A549 (cell line): ENCODE data around the gene BBX. TPM values are rescaled to one million over a fixed set of nuclear protein-coding genes. Genes with fewer than 3 reads are reported as not detected.

Source experiments
- ATAC-seq, 2 experiments: fragments of 200-7000 bp in 1 of 2; fragments of >200 bp in 1 of 2; cut with Nextera tagmentation in 1 of 2; cut with Tn5 transposase in 1 of 2; 3 replicates each; pipeline versions ENCODE4 v1.8.0 to v1.9.1; 2018 to 2020; ENCODE audit warnings: mild to moderate bottlenecking in 1 of 2, moderate library complexity in 1 of 2
- CTCF ChIA-PET: fragments of 300-600 bp; sonication (Branson Sonifier 250); formaldehyde crosslinking; extraction: SDS; loops from one replicate; lab custom pipeline; 2021; ENCODE audit warnings: antibody characterized with exemption, inconsistent platforms; lab: Yijun Ruan, JAX
- POLR2A ChIA-PET: fragments of 350-600 bp; formaldehyde crosslinking; extraction: SDS; loops from one replicate; lab custom pipeline; 2021; ENCODE audit warnings: antibody characterized with exemption, inconsistent platforms; lab: Yijun Ruan, JAX
- DNase-seq, 2 experiments: peaks; one replicate each; pipeline versions ENCODE4 v3.0.0 to v3.0.0-alpha.2; 2011 to 2016; ENCODE audit warnings: low read depth in 1 of 2, low spot score in 1 of 2
- FAIRE-seq: peaks from 2 replicates; lab custom pipeline; 2011; peaks lifted over from hg19 to GRCh38; lab: Jason Lieb, UNC
- H3K27ac ChIP-seq, 2 experiments: fragments of >200 bp; sonication (Bioruptor Twin); formaldehyde crosslinking; 3 replicates each; pipeline ENCODE4 v1.5.1; 2016 to 2017
- H3K4me1 ChIP-seq: fragments of >200 bp; sonication (Bioruptor Twin); formaldehyde crosslinking; 3 replicates; pipeline ENCODE4 v1.6.1; 2016
- H3K4me2 ChIP-seq: fragments of >200 bp; sonication (Bioruptor Twin); formaldehyde crosslinking; 3 replicates; pipeline ENCODE4 v1.6.1; 2016
- H3K4me3 ChIP-seq: fragments of >200 bp; sonication (Bioruptor Twin); formaldehyde crosslinking; 3 replicates; pipeline ENCODE4 v1.5.1; 2016
- H3K9me3 ChIP-seq: fragments of >200 bp; sonication (Bioruptor Twin); formaldehyde crosslinking; 3 replicates; pipeline ENCODE4 v1.6.1; 2016
- ATOH8 ChIP-seq: fragments of 250-450 bp; sonication (Bioruptor Pico); IDR thresholded peaks from 2 replicates; pipeline ENCODE4 v1.5.0; 2020; ENCODE audit warnings: low read depth, mild to moderate bottlenecking, moderate library complexity
- BHLHE40 ChIP-seq: IDR thresholded peaks from 2 replicates; pipeline ENCODE4 v1.6.1; 2012; ENCODE audit warnings: low read depth, low read length, inconsistent platforms
- CHD4 ChIP-seq: fragments of 200-600 bp; sonication (generic); IDR thresholded peaks from 2 replicates; pipeline ENCODE4 v1.6.1; 2016; ENCODE audit warnings: antibody characterized with exemption, mild to moderate bottlenecking, borderline replicate concordance
- FOSL2 ChIP-seq, 2 experiments: fragments of 450-650 bp in 1 of 2; fragments of >200 bp in 1 of 2; sonication (Bioruptor Twin) in 1 of 2; formaldehyde crosslinking; IDR thresholded peaks; 2 replicates each; pipeline versions ENCODE4 v1.5.0 to v1.6.1; 2016 to 2020; ENCODE audit warnings: mild to moderate bottlenecking in 1 of 2, moderate library complexity in 1 of 2
- FOXS1 ChIP-seq: fragments of 250-450 bp; sonication (Bioruptor Pico); IDR thresholded peaks from 2 replicates; pipeline ENCODE4 v1.5.0; 2020; ENCODE audit warnings: mild to moderate bottlenecking, moderate library complexity
- GATA3 ChIP-seq: IDR thresholded peaks from 2 replicates; pipeline ENCODE4 v1.6.1; 2012; ENCODE audit warnings: borderline replicate concordance
- HMGXB4 ChIP-seq: fragments of 250-450 bp; sonication (Bioruptor Pico); IDR thresholded peaks from 2 replicates; pipeline ENCODE4 v1.5.0; 2021; ENCODE audit warnings: mild to moderate bottlenecking, moderate library complexity, borderline replicate concordance
- JUN ChIP-seq, 2 experiments: fragments of >200 bp; sonication (Bioruptor Twin); formaldehyde crosslinking; IDR thresholded peaks; 2 replicates in 1 of 2; 3 replicates in 1 of 2; pipeline ENCODE4 v1.6.1; 2016 to 2017
- KDM1A ChIP-seq: fragments of 200-600 bp; sonication (generic); IDR thresholded peaks from 2 replicates; pipeline ENCODE4 v1.6.1; 2016; ENCODE audit warnings: low read depth, mild to moderate bottlenecking
- MYC ChIP-seq: IDR thresholded peaks from 2 replicates; pipeline ENCODE4 v1.6.1; 2012; ENCODE audit warnings: mild to moderate bottlenecking, inconsistent platforms, low read length, improper control_type of control experiment, borderline replicate concordance
- NPAS2 ChIP-seq: fragments of 250-450 bp; sonication (Bioruptor Pico); IDR thresholded peaks from 2 replicates; pipeline ENCODE4 v1.8.0; 2022; ENCODE audit warnings: mild to moderate bottlenecking, moderate library complexity, borderline replicate concordance
- PHF8 ChIP-seq: fragments of 200-600 bp; sonication (generic); IDR thresholded peaks from 2 replicates; pipeline ENCODE4 v1.6.1; 2016; ENCODE audit warnings: low read depth, mild to moderate bottlenecking, antibody characterized with exemption, moderate library complexity, borderline replicate concordance
- REST ChIP-seq: fragments of 200-600 bp; sonication (generic); IDR thresholded peaks from 2 replicates; pipeline ENCODE4 v1.6.1; 2016; ENCODE audit warnings: antibody characterized with exemption, mild to moderate bottlenecking, moderate library complexity
- RFX5 ChIP-seq: fragments of 450-650 bp; IDR thresholded peaks from 2 replicates; pipeline ENCODE4 v1.7.1; 2014; ENCODE audit warnings: antibody characterized with exemption, mild to moderate bottlenecking, moderate library complexity
- TP53 ChIP-seq: fragments of 250-450 bp; sonication (Bioruptor Pico); IDR thresholded peaks from 2 replicates; pipeline ENCODE4 v1.5.0; 2021; ENCODE audit warnings: mild to moderate bottlenecking, moderate library complexity
- ZFP36 ChIP-seq: fragments of 450-650 bp; IDR thresholded peaks from 2 replicates; pipeline ENCODE4 v1.6.1; 2014; ENCODE audit warnings: borderline replicate concordance; ENCODE audit not compliant: partially characterized antibody
- WGBS: methylation state at CpG from one replicate; pipeline ENCODE4 v1.1.6; 2017; ENCODE audit errors: missing lambda C conversion rate; 5-methylcytosine and 5-hydroxymethylcytosine counted together
- polyA plus RNA-seq, 4 experiments: library from polyadenylated mRNA; depleted of rRNA in 3 of 4; stranded (reverse); fragments of >200 nt; fragmentation: RNase III in 1 of 4; extraction: RNeasy Plus Mini Kit Qiagen cat#74134 plus additional on column Dnase treatment in 1 of 4; gene quantifications; 2 replicates in 3 of 4; 3 replicates in 1 of 4; pipeline ENCODE4 v1.2.3, GENCODE V29; 2011 to 2017
- TF ChIP-seq, protein P1 (sequence below): fragments of >200 bp; sonication (Bioruptor Twin); formaldehyde crosslinking; IDR thresholded peaks from 3 replicates; pipeline ENCODE4 v1.5.1; 2016
- TF ChIP-seq, protein P2 (sequence below): IDR thresholded peaks from 2 replicates; pipeline ENCODE4 v1.6.1; 2012
- TF ChIP-seq, protein P3 (sequence below): fragments of >200 bp; sonication (Bioruptor Twin); formaldehyde crosslinking; IDR thresholded peaks from 2 replicates; pipeline ENCODE4 v1.6.1; 2016
- TF ChIP-seq, protein P4 (sequence below): IDR thresholded peaks from 2 replicates; pipeline ENCODE4 v1.6.1; 2012; ENCODE audit warnings: low read depth, borderline replicate concordance

BBX gene
- polyA plus RNA-seq, 2 of the 4 experiments (the other 2 are of a cell fraction) = 16.7 to 62.8 TPM

DNA sequence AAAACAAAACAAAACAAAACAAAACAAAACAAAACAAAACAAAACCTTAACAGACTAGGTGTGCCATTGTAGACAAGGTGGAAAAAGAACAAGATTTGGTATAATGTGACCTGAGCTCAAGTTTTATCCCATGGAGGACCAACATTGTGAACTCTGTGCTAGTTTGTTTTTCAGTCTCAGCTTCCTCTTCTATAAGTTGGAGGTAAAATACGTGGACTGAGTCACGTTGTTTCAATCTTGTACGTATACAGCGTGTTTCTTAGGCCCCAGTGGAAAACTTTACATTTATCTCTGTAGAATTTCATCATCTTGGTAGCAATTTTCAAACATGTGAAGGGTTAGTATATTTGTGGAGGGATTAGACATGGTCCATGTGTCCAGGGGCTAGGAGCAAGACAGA lies 306.4 kb downstream of the BBX start (continued):
- no peak for TF ChIP-seq REST
- TF ChIP-seq, all 56 proteins: peak for 0

DNA sequence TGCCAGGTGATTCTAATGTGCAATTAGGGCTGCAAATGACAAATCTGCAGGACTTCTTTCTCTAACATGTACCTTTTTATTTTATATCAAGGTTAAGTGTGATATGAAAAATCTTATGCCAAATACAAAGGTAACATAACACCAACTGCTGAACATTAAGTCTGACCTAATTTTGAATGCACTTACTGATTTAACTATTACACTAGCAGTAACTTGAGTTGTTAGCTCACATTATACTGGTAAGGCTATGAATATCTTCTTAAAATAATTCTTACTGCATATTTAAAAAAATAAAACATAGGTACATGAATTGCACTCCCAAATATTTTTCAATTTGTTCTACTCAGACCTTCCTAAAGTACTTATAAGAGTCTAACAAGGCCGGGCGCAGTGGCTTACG lies 308.8 kb downstream of the BBX start:
- no peak for FAIRE-seq
- WGBS = 96% methylated on average over 3 of the region's 3 CpGs
- H3K9me3 ChIP-seq = no peaks in the 10 kb centered on the region
- no peak overlapping the region for H3K4me2 ChIP-seq
- H3K27ac ChIP-seq = no peak overlapping the region
- POLR2A ChIA-PET = no interaction called here
- H3K4me1 ChIP-seq = no peaks in the 10 kb centered on the region
- TF ChIP-seq FOSL2 (IDR thresholded peaks at IDR 0.05) (no peak), FOSL2 (CRISPR knock-in tag; IDR thresholded peaks at IDR 0.05) (no peak), HMGXB4 (CRISPR knock-in tag) (no peak), MYC (no peak), CHD4 (no peak), GATA3 (no peak), ZFP36 (no peak), PHF8 (no peak), JUN (IDR thresholded peaks at IDR 0.05) (no peak), TP53 (CRISPR knock-in tag) (no peak), NPAS2 (no peak), RFX5 (no peak), ATOH8 (CRISPR knock-in tag) (no peak), BHLHE40 (no peak), FOXS1 (no peak), KDM1A (no peak)
- TF ChIP-seq, protein P1, sequence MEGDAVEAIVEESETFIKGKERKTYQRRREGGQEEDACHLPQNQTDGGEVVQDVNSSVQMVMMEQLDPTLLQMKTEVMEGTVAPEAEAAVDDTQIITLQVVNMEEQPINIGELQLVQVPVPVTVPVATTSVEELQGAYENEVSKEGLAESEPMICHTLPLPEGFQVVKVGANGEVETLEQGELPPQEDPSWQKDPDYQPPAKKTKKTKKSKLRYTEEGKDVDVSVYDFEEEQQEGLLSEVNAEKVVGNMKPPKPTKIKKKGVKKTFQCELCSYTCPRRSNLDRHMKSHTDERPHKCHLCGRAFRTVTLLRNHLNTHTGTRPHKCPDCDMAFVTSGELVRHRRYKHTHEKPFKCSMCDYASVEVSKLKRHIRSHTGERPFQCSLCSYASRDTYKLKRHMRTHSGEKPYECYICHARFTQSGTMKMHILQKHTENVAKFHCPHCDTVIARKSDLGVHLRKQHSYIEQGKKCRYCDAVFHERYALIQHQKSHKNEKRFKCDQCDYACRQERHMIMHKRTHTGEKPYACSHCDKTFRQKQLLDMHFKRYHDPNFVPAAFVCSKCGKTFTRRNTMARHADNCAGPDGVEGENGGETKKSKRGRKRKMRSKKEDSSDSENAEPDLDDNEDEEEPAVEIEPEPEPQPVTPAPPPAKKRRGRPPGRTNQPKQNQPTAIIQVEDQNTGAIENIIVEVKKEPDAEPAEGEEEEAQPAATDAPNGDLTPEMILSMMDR = no peak
- TF ChIP-seq, protein P2, sequence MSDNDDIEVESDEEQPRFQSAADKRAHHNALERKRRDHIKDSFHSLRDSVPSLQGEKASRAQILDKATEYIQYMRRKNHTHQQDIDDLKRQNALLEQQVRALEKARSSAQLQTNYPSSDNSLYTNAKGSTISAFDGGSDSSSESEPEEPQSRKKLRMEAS = no peak
- TF ChIP-seq, protein P3, sequence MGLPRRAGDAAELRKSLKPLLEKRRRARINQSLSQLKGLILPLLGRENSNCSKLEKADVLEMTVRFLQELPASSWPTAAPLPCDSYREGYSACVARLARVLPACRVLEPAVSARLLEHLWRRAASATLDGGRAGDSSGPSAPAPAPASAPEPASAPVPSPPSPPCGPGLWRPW = no peak
- TF ChIP-seq, protein P4, sequence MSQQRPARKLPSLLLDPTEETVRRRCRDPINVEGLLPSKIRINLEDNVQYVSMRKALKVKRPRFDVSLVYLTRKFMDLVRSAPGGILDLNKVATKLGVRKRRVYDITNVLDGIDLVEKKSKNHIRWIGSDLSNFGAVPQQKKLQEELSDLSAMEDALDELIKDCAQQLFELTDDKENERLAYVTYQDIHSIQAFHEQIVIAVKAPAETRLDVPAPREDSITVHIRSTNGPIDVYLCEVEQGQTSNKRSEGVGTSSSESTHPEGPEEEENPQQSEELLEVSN = no peak
- CTCF ChIA-PET = interaction anchor here (1.1 to 1.5 kb wide), 2 partner anchors 9 to 96 kb away, joined by 3 read pairs; no protein-coding TSS in a partner anchor
- ATAC-seq = no peak
- no peak for DNase-seq
- no peak overlapping the region for H3K4me3 ChIP-seq
